ENCODE data around the gene CFAP53. TPM values are rescaled to one million over a fixed set of nuclear protein-coding genes. Genes with fewer than 3 reads are reported as not detected.
"Not testable (repeated sequence)": the region's sequence is repeated elsewhere in the genome, so short reads cannot be mapped to it uniquely, and the experiment has no call there.

The CFAP53 gene
- total and polyA plus RNA-seq, 9 donors = 0.11 to 0.57 (median 0.30) TPM

DNA sequence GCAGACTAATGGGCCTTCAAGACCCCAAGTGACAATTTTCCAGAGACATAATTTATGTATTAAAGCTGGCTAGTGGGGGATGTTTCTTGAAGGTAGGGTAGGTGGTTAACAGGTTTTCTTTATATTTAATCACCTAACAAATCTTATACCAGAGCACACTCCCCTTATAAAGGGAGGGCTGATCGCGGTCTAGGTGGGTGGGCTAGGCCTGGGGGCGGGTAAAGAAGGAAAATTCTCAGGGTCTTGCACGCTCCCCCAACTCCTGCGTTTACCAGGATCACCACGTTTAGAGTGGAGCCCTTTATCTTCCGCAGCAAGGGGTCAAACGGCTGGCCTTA is 41.1 kb upstream of the CFAP53 start:
- peaks cover 10% of the 10 kb centered on the region for H3K27me3 ChIP-seq (ENCODE audit: control insufficient read depth, insufficient read depth, low read length)
- no peak overlapping the region for H3K27ac ChIP-seq (ENCODE audit: low read length)
- 6% methylated on average over 8 of the region's 8 CpGs for WGBS (ENCODE audit: insufficient coverage)
- peaks cover 6% of the 10 kb centered on the region for H3K4me1 ChIP-seq (ENCODE audit: control insufficient read depth, insufficient read depth, low read length)
- no peaks in the 10 kb centered on the region for H3K9me3 ChIP-seq (replicated peaks; ENCODE audit: control insufficient read depth, low read depth, low read length)
- DNase-seq = no peak
- peak overlapping the region; percentile 38 for H3K4me3 ChIP-seq (ENCODE audit: low read length)
- no peaks in the 10 kb centered on the region for H3K36me3 ChIP-seq (ENCODE audit: control insufficient read depth, insufficient read depth, low read length)

- H3K4me3 ChIP-seq (ENCODE audit: low read length) = no peak overlapping the region
- 87% methylated on average over 3 of the region's 8 CpGs for WGBS (ENCODE audit: insufficient coverage)
- peaks cover 6% of the 10 kb centered on the region for H3K4me1 ChIP-seq (ENCODE audit: control insufficient read depth, insufficient read depth, low read length)
- H3K9me3 ChIP-seq (replicated peaks; ENCODE audit: control insufficient read depth, low read depth, low read length) = no peaks in the 10 kb centered on the region
- H3K27me3 ChIP-seq (ENCODE audit: control insufficient read depth, insufficient read depth, low read length) = peaks cover 11% of the 10 kb centered on the region
- no peak overlapping the region for H3K27ac ChIP-seq (ENCODE audit: low read length)
- H3K36me3 ChIP-seq (ENCODE audit: control insufficient read depth, insufficient read depth, low read length) = no peaks in the 10 kb centered on the region
- peak; percentile 11 for DNase-seq
These were observed 40.6 kb upstream of the CFAP53 start for GRCh38 chr18:50306944-50307343.

- DNase-seq = no peak
- no peak overlapping the region for H3K4me3 ChIP-seq (ENCODE audit: low read length)
- H3K9me3 ChIP-seq (replicated peaks; ENCODE audit: control insufficient read depth, low read depth, low read length) = peaks cover 2% of the 10 kb centered on the region
- H3K27me3 ChIP-seq (ENCODE audit: control insufficient read depth, insufficient read depth, low read length) = peaks cover 41% of the 10 kb centered on the region
- H3K4me1 ChIP-seq (ENCODE audit: control insufficient read depth, insufficient read depth, low read length) = peaks cover 6% of the 10 kb centered on the region
- H3K27ac ChIP-seq (ENCODE audit: low read length) = no peak overlapping the region
- 63% methylated on average over 2 of the region's 5 CpGs for WGBS (ENCODE audit: insufficient coverage)
- H3K36me3 ChIP-seq (ENCODE audit: control insufficient read depth, insufficient read depth, low read length) = no peaks in the 10 kb centered on the region
These were observed 34.8 kb upstream of the CFAP53 start for GRCh38 chr18:50301074-50301473.

DNA sequence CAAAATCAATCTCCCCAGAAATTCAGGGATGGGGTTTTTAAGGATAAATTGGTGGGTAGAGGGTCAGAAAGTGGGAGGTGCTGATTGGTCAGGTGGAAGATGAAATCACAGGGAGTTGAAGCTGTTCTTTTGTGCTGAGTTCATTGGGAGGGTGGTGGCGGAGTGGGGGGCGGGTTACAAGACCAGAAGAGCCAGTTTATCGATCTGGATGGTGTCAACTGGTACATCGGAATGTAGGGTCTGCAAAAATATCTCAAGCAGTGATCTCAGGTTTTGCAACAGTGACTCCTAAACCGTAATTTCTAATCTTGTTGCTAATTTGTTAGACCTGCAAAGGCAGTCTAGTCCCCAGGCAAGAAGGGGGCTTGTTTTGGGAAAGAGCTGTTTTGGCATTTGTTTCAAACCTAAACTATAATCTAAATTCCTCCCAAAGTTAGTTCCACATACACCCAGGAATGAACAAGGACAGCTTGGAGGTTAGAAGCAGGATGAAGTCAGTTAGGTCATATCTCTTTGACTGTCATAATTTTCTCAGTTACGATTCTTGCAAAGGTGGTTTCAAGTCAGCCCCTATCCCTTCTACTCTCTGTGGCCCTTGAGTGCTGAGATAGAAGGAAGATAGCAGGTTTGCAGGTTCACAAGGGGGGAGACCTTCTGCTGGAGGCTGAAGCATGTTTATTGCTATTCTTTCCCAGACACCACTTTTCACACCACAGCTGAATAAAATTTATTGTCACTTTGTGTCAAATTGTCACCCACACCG is 33.5 kb upstream of the CFAP53 start:
- DNase-seq = no peak
- Histone ChIP-seq H3K36me3 (ENCODE audit: control insufficient read depth, insufficient read depth, low read length) (no peaks in the 10 kb centered on the region), H3K27ac (ENCODE audit: low read length) (no peak overlapping the region), H3K9me3 (replicated peaks; ENCODE audit: control insufficient read depth, low read depth, low read length) (peaks cover 2% of the 10 kb centered on the region), H3K4me1 (ENCODE audit: control insufficient read depth, insufficient read depth, low read length) (peaks cover 6% of the 10 kb centered on the region), H3K4me3 (ENCODE audit: low read length) (no peak overlapping the region), H3K27me3 (ENCODE audit: control insufficient read depth, insufficient read depth, low read length) (peaks cover 43% of the 10 kb centered on the region)
- 84% methylated on average over 4 of the region's 7 CpGs for WGBS (ENCODE audit: insufficient coverage)

DNA sequence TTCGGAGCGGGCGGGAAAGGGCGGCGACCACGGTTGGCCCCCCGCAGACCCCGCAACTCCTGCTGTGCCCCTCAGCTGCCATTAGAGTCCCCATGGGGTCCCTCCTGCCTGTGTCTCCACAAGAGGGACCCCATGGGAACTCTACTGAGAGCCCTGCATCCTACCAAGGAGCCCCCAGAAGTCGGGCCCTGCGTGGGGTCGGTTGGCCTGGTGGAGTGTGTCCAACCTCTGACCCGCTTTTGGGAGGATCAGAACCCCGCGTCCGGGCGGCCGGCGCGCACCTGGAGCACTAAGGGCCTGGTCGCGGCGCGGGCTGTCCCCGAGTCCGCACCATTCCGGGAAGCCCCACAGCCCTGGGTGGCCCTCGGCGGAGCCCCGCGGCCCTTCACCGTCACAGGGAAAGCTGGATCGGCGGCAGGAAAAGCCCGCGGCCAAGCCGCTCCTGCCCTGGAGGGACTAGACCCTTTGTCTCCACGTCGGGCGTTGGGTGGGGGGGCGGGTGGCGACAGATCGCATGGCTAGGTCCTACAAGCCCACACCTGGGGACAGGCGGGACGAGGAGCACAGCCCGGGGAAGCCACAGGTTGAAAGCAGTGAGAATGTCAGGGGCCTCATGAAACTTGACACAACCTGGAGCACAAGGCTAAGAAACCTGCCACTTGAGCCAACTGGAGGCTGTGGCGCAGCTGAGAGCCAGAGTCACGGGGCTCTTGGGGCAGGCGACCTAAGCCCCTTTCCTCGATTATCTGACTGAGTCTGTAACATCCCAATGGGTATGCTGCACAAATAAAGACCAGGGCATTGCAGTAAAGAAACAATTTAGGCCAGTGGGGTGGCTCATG is 32.4 kb upstream of the CFAP53 start:
- peaks cover 2% of the 10 kb centered on the region for H3K9me3 ChIP-seq (replicated peaks; ENCODE audit: control insufficient read depth, low read depth, low read length)
- H3K36me3 ChIP-seq (ENCODE audit: control insufficient read depth, insufficient read depth, low read length) = no peaks in the 10 kb centered on the region
- H3K27ac ChIP-seq (ENCODE audit: low read length) = no peak overlapping the region
- peaks cover 41% of the 10 kb centered on the region for H3K27me3 ChIP-seq (ENCODE audit: control insufficient read depth, insufficient read depth, low read length)
- H3K4me1 ChIP-seq (ENCODE audit: control insufficient read depth, insufficient read depth, low read length) = peaks cover 6% of the 10 kb centered on the region
- no peak for DNase-seq
- 25% methylated on average over 38 of the region's 49 CpGs for WGBS (ENCODE audit: insufficient coverage)
- no peak overlapping the region for H3K4me3 ChIP-seq (ENCODE audit: low read length)

- Histone ChIP-seq H3K36me3 (ENCODE audit: control insufficient read depth, insufficient read depth, low read length) (no peaks in the 10 kb centered on the region), H3K27ac (ENCODE audit: low read length) (no peak overlapping the region), H3K9me3 (replicated peaks; ENCODE audit: control insufficient read depth, low read depth, low read length) (peaks cover 2% of the 10 kb centered on the region), H3K4me3 (ENCODE audit: low read length) (peak overlapping the region; percentile 32), H3K27me3 (ENCODE audit: control insufficient read depth, insufficient read depth, low read length) (peaks cover 38% of the 10 kb centered on the region), H3K4me1 (ENCODE audit: control insufficient read depth, insufficient read depth, low read length) (peaks cover 6% of the 10 kb centered on the region)
- WGBS (ENCODE audit: insufficient coverage) = 2% methylated on average over 10 of the region's 28 CpGs
- peak; percentile 89 for DNase-seq
These were observed 31.5 kb upstream of the CFAP53 start for GRCh38 chr18:50297621-50298442.

- Histone ChIP-seq H3K36me3 (ENCODE audit: control insufficient read depth, insufficient read depth, low read length) (no peaks in the 10 kb centered on the region), H3K4me3 (ENCODE audit: low read length) (no peak overlapping the region), H3K27me3 (ENCODE audit: control insufficient read depth, insufficient read depth, low read length) (peaks cover 11% of the 10 kb centered on the region), H3K9me3 (replicated peaks; ENCODE audit: control insufficient read depth, low read depth, low read length) (no peaks in the 10 kb centered on the region), H3K27ac (ENCODE audit: low read length) (no peak overlapping the region), H3K4me1 (ENCODE audit: control insufficient read depth, insufficient read depth, low read length) (peaks cover 6% of the 10 kb centered on the region)
- WGBS (ENCODE audit: insufficient coverage) = no CpG with 5 or more reads among the region's 1 CpG
- no peak for DNase-seq
These were observed 26.7 kb upstream of the CFAP53 start for GRCh38 chr18:50293039-50293438.

DNA sequence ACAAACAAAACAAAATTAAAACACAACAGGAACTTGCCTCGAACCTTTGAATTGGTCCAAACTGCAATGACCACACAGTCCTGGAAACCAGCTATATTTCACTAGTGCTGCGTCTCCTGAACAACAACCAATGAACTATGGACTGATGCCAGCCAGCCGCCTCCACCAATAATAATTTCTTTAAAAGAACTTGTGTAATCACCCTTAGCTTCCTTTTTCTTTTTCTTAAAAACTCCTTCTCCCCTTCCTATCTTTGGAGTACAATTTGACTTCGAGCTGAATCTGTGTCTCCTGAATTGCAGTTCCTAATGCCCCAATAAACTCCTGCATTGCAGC is 22.8 kb upstream of the CFAP53 start:
- H3K9me3 ChIP-seq (replicated peaks; ENCODE audit: control insufficient read depth, low read depth, low read length) = no peaks in the 10 kb centered on the region
- no peak overlapping the region for H3K4me3 ChIP-seq (ENCODE audit: low read length)
- no peak for DNase-seq
- no peak overlapping the region for H3K27ac ChIP-seq (ENCODE audit: low read length)
- WGBS (ENCODE audit: insufficient coverage) = 87% methylated on average over 3 of the region's 4 CpGs
- peaks cover 3% of the 10 kb centered on the region for H3K27me3 ChIP-seq (ENCODE audit: control insufficient read depth, insufficient read depth, low read length)
- peaks cover 10% of the 10 kb centered on the region for H3K4me1 ChIP-seq (ENCODE audit: control insufficient read depth, insufficient read depth, low read length)
- peaks cover 21% of the 10 kb centered on the region for H3K36me3 ChIP-seq (ENCODE audit: control insufficient read depth, insufficient read depth, low read length)

DNA sequence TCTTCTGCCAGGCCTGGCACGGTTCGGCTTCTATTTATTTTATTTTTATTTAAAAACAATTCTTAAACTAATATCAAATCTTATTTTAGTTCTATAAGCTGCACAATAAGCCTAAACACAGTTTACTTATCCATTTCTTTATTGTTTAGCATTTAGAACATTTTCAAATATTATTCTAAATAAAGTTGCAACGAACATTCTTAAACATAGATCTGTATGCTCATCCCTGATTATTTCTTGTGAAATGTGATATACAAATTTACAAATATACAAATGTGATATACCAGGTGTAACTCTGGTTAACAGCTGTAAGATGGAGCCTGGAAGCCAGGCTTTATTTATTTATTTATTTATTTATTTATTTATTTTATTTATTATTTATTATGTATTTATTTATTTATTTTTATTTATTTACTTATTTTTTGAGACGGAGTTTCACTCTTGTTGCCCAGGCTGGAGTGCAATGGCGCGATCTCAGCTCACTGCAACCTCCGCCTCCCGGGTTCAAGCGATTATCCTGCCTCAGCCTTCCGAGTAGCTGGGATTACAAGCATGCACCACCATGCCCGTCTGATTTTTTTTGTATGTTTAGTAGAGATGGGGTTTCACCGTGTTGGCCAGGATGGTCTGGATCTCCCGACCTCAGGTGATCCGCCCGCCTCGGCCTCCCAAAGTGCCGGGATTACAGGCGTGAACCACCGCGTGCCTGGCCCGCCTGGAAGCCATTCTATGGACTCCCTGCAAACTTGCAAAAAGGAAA is 22.2 kb upstream of the CFAP53 start:
- H3K27me3 ChIP-seq (ENCODE audit: control insufficient read depth, insufficient read depth, low read length); H3K9me3 ChIP-seq (replicated peaks; ENCODE audit: control insufficient read depth, low read depth, low read length); DNase-seq: not testable (repeated sequence)
- peak overlapping the region; percentile 96 for H3K4me3 ChIP-seq (ENCODE audit: low read length)
- peaks cover 10% of the 10 kb centered on the region for H3K4me1 ChIP-seq (ENCODE audit: control insufficient read depth, insufficient read depth, low read length)
- H3K36me3 ChIP-seq (ENCODE audit: control insufficient read depth, insufficient read depth, low read length) = peaks cover 27% of the 10 kb centered on the region
- 93% methylated on average over 6 of the region's 21 CpGs for WGBS (ENCODE audit: insufficient coverage)
- peak overlapping the region; percentile 93 for H3K27ac ChIP-seq (ENCODE audit: low read length)
